GM18858 (cell line): ENCODE results near the gene VWA5B1.
"Not testable (repeated sequence)": the region's sequence is repeated elsewhere in the genome, so short reads cannot be mapped to it uniquely, and the experiment has no call there.

ENCODE experiments used
- ATAC-seq: cut with Tn5 transposase; IDR thresholded peaks from one replicate; pipeline ENCODE4 v1.9.1; 2021; ENCODE audit not compliant: unreplicated experiment

Gene VWA5B1

GRCh38 chr1:20278692-20279130, 12.0 kb upstream of the VWA5B1 start:
- no peak for ATAC-seq

- no peak for ATAC-seq
Measured at GRCh38 chr1:20279509-20279908, 11.2 kb upstream of the VWA5B1 start.

GRCh38 chr1:20280341-20280740, 10.3 kb upstream of the VWA5B1 start:
- ATAC-seq, result no peak

- ATAC-seq, result no peak
Measured at GRCh38 chr1:20280906-20281305, 9.8 kb upstream of the VWA5B1 start.

GRCh38 chr1:20281801-20282200, 8.9 kb upstream of the VWA5B1 start:
- no peak for ATAC-seq

- no peak for ATAC-seq
Measured at GRCh38 chr1:20282533-20282932, 8.1 kb upstream of the VWA5B1 start.

- no peak for ATAC-seq
Measured at GRCh38 chr1:20284046-20284445, 6.6 kb upstream of the VWA5B1 start.

GRCh38 chr1:20284625-20285024, 6.0 kb upstream of the VWA5B1 start:
- ATAC-seq, result no peak

GRCh38 chr1:20285510-20285909, 5.2 kb upstream of the VWA5B1 start:
- ATAC-seq, result no peak

GRCh38 chr1:20287696-20288095, 3.0 kb upstream of the VWA5B1 start:
- not testable (repeated sequence) for ATAC-seq

GRCh38 chr1:20291645-20292084, 990 bp downstream of the VWA5B1 start:
- no peak for ATAC-seq

- ATAC-seq, result no peak
Measured at GRCh38 chr1:20298626-20299025, 8.0 kb downstream of the VWA5B1 start.

- ATAC-seq, result no peak
Measured at GRCh38 chr1:20301463-20302107, 10.9 kb downstream of the VWA5B1 start.

GRCh38 chr1:20302108-20302471, 11.4 kb downstream of the VWA5B1 start:
- ATAC-seq, result no peak

- ATAC-seq, result no peak
Measured at GRCh38 chr1:20307026-20307425, 16.4 kb downstream of the VWA5B1 start.

GRCh38 chr1:20308569-20308968, 17.9 kb downstream of the VWA5B1 start:
- ATAC-seq, result no peak

- no peak for ATAC-seq
Measured at GRCh38 chr1:20311289-20311688, 20.6 kb downstream of the VWA5B1 start.

GRCh38 chr1:20312310-20312709, 21.6 kb downstream of the VWA5B1 start:
- ATAC-seq, result no peak

GRCh38 chr1:20312818-20313217, 22.1 kb downstream of the VWA5B1 start:
- ATAC-seq, result no peak

- no peak for ATAC-seq
Measured at GRCh38 chr1:20317471-20317870, 26.8 kb downstream of the VWA5B1 start.

- ATAC-seq, result no peak
Measured at GRCh38 chr1:20318521-20318920, 27.8 kb downstream of the VWA5B1 start.

GRCh38 chr1:20318971-20319370, 28.3 kb downstream of the VWA5B1 start:
- ATAC-seq, result no peak

GRCh38 chr1:20319456-20320220, 29.0 kb downstream of the VWA5B1 start:
- ATAC-seq, result no peak
